ENCODE results near the gene KDM4C. TPM values are rescaled to one million over a fixed set of nuclear protein-coding genes. Genes with fewer than 3 reads are reported as not detected.
"Not testable (repeated sequence)": the region's sequence is repeated elsewhere in the genome, so short reads cannot be mapped to it uniquely, and the experiment has no call there.

The KDM4C gene
- total RNA-seq, 1 donor, result 50.7 TPM

- no peaks in the 10 kb centered on the region for H3K9me3 ChIP-seq (ENCODE audit: low read depth, low read length)
- no peaks in the 10 kb centered on the region for H3K4me1 ChIP-seq (ENCODE audit: insufficient read depth, low read length)
- H2AFZ ChIP-seq (ENCODE audit: low read length), result no peak overlapping the region
- H3K27ac ChIP-seq (ENCODE audit: low read depth, low read length), result no peak overlapping the region
- no peak for TF ChIP-seq CTCF (IDR thresholded peaks at IDR 0.05; ENCODE audit: extremely low read depth, low read depth, low read length)
- H3K27me3 ChIP-seq (ENCODE audit: insufficient read depth, low read length), result no peaks in the 10 kb centered on the region
- peaks cover 37% of the 10 kb centered on the region for H4K20me1 ChIP-seq (ENCODE audit: insufficient read depth, low read length)
- H3K4me3 ChIP-seq (ENCODE audit: insufficient read depth, low read length), result no peak overlapping the region
- H3K79me2 ChIP-seq (ENCODE audit: insufficient read depth, low read length), result peaks cover 87% of the 10 kb centered on the region
- no peak overlapping the region for H3K4me2 ChIP-seq (ENCODE audit: insufficient read depth, low read length)
- DNase-seq (ENCODE audit: insufficient read length, low spot score, missing footprints), result no peak
- H3K36me3 ChIP-seq (ENCODE audit: insufficient read depth, low read length), result no peaks in the 10 kb centered on the region
Observed at GRCh38 chr9:6766606-6767005, 8.8 kb downstream of the KDM4C start.

GRCh38 chr9:6768587-6768986 is 10.8 kb downstream of the KDM4C start:
- peaks cover 82% of the 10 kb centered on the region for H3K79me2 ChIP-seq (ENCODE audit: insufficient read depth, low read length)

GRCh38 chr9:6771722-6772121 is 13.9 kb downstream of the KDM4C start:
- H2AFZ ChIP-seq (ENCODE audit: low read length), result no peak overlapping the region

More at GRCh38 chr9:6768587-6768986, 10.8 kb downstream of the KDM4C start:
- not testable (repeated sequence) for DNase-seq (ENCODE audit: insufficient read length, low spot score, missing footprints); H3K9me3 ChIP-seq (ENCODE audit: low read depth, low read length); H3K36me3 ChIP-seq (ENCODE audit: insufficient read depth, low read length); H3K4me2 ChIP-seq (ENCODE audit: insufficient read depth, low read length); H3K4me1 ChIP-seq (ENCODE audit: insufficient read depth, low read length); H2AFZ ChIP-seq (ENCODE audit: low read length); H3K4me3 ChIP-seq (ENCODE audit: insufficient read depth, low read length); H3K27ac ChIP-seq (ENCODE audit: low read depth, low read length); H3K27me3 ChIP-seq (ENCODE audit: insufficient read depth, low read length)
- peaks cover 31% of the 10 kb centered on the region for H4K20me1 ChIP-seq (ENCODE audit: insufficient read depth, low read length)

GRCh38 chr9:6777213-6777902 is 19.6 kb downstream of the KDM4C start:
- no peak for TF ChIP-seq CTCF (IDR thresholded peaks at IDR 0.05; ENCODE audit: extremely low read depth, low read depth, low read length)
- no peaks in the 10 kb centered on the region for H3K27me3 ChIP-seq (ENCODE audit: insufficient read depth, low read length)
- H3K36me3 ChIP-seq (ENCODE audit: insufficient read depth, low read length), result no peaks in the 10 kb centered on the region
- no peak for DNase-seq (ENCODE audit: insufficient read length, low spot score, missing footprints)
- peaks cover 76% of the 10 kb centered on the region for H3K79me2 ChIP-seq (ENCODE audit: insufficient read depth, low read length)
- H3K27ac ChIP-seq (ENCODE audit: low read depth, low read length), result no peak overlapping the region
- H2AFZ ChIP-seq (ENCODE audit: low read length), result no peak overlapping the region
- no peaks in the 10 kb centered on the region for H3K9me3 ChIP-seq (ENCODE audit: low read depth, low read length)
- H3K4me3 ChIP-seq (ENCODE audit: insufficient read depth, low read length), result no peak overlapping the region
- peaks cover 32% of the 10 kb centered on the region for H4K20me1 ChIP-seq (ENCODE audit: insufficient read depth, low read length)
- no peak overlapping the region for H3K4me2 ChIP-seq (ENCODE audit: insufficient read depth, low read length)
- peaks cover 8% of the 10 kb centered on the region for H3K4me1 ChIP-seq (ENCODE audit: insufficient read depth, low read length)

More at GRCh38 chr9:6771722-6772121, 13.9 kb downstream of the KDM4C start:
- no peaks in the 10 kb centered on the region for H3K9me3 ChIP-seq (ENCODE audit: low read depth, low read length)
- H3K27me3 ChIP-seq (ENCODE audit: insufficient read depth, low read length), result no peaks in the 10 kb centered on the region
- TF ChIP-seq CTCF (IDR thresholded peaks at IDR 0.05; ENCODE audit: extremely low read depth, low read depth, low read length), result no peak
- no peaks in the 10 kb centered on the region for H3K4me1 ChIP-seq (ENCODE audit: insufficient read depth, low read length)
- H3K27ac ChIP-seq (ENCODE audit: low read depth, low read length), result no peak overlapping the region
- H3K36me3 ChIP-seq (ENCODE audit: insufficient read depth, low read length), result no peaks in the 10 kb centered on the region
- H4K20me1 ChIP-seq (ENCODE audit: insufficient read depth, low read length), result peaks cover 17% of the 10 kb centered on the region
- no peak for DNase-seq (ENCODE audit: insufficient read length, low spot score, missing footprints)
- H3K4me2 ChIP-seq (ENCODE audit: insufficient read depth, low read length), result no peak overlapping the region
- H3K79me2 ChIP-seq (ENCODE audit: insufficient read depth, low read length), result peaks cover 75% of the 10 kb centered on the region
- no peak overlapping the region for H3K4me3 ChIP-seq (ENCODE audit: insufficient read depth, low read length)

Data from osteoblast (primary cell).